GM21526 (cell line): ENCODE measurements around the gene XKR8.

ENCODE experiments used
- ATAC-seq: cut with Tn5 transposase; IDR thresholded peaks from one replicate; pipeline ENCODE4 v1.9.1; 2021; ENCODE audit warnings: moderate library complexity; ENCODE audit not compliant: unreplicated experiment, low FRiP score

XKR8 gene

DNA sequence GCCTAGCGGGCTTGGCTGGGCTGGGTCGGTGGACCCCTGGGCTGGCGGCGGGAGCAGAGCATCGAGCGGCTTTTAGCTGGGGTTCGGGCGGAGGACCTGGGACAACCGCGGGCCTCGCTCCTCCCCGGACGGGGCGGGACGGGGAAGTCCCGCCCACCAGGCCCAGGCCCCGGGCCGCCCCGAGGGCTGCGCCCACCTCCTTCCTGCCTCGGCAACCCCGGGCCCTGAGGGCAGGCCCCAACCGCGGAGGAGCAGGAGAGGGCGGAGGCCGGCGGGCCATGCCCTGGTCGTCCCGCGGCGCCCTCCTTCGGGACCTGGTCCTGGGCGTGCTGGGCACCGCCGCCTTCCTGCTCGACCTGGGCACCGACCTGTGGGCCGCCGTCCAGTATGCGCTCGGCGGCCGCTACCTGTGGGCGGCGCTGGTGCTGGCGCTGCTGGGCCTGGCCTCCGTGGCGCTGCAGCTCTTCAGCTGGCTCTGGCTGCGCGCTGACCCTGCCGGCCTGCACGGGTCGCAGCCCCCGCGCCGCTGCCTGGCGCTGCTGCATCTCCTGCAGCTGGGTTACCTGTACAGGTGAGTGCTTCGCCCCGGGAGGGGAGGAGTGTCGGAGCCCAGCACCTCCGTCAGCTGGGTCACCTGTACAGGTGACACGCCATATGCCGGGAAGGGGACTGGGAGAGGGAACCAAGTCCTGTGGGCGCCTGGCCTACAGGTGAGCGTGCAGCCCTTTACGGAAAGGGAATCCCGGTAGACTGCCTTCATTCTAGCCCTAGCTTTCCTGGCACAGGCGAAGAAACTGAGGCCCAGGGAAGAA lies at the start of gene XKR8:
Gene XKR8 (plus strand): TSS at position 182 of the 812 bp plus-strand sequence. CDS start 97 bp downstream, at position 279.
- ATAC-seq: peak; percentile 68

GRCh38 chr1:27912429-27912828 lies 47.3 kb upstream of the XKR8 start:
- ATAC-seq: no peak

GRCh38 chr1:27915082-27915575 lies 44.6 kb upstream of the XKR8 start:
- peak; percentile 1 for ATAC-seq

- no peak for ATAC-seq
Measured at GRCh38 chr1:27922272-27922671, 37.5 kb upstream of the XKR8 start.

DNA sequence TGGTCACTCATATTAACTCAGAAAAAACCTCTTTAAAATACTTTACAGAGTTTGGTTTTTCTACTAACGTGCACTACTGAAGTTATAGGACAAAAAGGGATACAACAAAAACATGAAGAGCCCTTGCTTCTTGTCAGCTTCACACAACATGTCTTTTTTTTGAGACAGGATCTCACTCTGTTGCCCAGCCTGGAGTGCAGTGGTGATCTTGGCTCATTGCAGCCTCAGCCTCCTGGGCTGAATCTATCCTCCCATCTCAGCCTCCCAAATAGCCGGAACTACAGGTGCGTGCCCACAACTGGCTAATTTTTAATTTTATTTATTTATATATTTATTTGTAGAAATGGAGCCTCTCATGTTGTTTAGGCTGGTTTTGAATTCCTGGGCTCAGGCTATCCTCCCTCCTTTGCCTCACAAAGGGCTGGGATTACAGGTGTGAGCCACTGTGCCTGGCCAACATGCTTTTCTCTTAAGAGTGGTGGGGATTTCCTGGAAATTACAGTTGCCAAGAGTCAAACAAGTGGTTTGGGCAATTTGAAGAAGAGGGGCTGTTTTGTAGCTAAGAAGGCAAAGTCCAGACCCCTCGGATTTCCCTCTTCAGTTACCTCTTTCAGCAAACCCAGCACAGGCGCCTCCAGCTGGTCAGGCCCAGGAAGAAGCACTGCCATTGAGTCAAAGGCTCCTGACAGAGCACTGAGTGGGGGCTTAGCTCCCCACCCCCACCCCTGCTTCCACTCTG lies 31.4 kb upstream of the XKR8 start:
- no peak for ATAC-seq

GRCh38 chr1:27931184-27931583 lies 28.6 kb upstream of the XKR8 start:
- ATAC-seq: no peak

DNA sequence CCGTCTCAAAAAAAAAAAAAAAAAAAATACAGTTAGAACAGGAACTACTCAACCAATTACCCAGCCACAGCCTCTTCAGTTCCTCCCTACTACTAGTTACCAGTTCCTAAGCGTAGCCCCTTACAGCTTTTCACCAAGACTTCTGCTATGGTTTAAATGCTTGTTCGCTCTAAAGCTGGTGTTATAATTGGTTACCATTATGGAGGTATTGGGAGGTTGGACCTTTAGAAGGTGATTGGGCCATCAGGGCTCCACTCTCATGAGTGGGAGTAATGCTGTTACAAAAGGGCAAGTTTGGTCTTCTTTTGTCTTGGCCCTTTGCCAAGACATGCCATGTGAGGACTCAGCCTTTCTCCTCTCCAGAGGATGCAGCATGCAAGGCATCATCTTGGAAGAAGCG lies 28.0 kb upstream of the XKR8 start:
- ATAC-seq: no peak

DNA sequence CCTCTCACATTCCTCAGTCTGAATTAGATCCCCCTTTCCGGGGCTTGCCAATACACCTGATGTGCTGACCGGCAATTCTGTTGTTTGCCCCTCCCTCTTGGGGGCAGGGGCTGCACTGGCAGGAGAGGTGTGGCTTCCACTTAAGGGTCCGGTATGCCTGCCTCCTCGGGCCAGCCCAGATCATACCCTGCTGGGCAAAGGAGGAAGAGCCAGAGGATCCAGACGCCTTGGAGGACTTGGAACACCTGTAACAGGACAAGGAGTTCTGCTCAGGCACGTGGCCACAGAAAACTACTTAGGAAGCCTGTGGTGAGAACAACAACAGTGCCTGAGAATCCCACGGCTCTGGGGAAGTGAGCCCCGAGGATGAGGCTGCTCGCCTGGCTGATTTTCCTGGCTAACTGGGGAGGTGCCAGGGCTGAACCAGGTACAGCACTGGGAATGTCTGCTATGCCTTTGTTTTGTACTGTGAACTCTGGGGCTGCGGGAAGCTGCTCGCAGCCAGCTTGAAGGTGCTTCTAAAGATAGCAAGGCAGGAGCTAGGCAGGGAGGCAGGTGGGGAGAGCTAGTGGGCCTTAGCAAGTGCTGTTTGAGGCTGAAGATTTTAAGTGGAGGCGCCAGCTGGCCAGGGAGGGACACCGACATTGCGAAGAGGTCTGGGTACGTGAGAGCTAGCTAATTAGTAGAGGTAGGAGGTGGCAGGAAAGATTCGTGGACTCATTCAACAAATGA lies 24.8 kb upstream of the XKR8 start, which contains the start of gene SMPDL3B:
Gene SMPDL3B (plus strand): TSS at position 183 of the 732 bp plus-strand sequence. CDS start 184 bp downstream, at position 367.
- ATAC-seq: no peak

GRCh38 chr1:27935721-27936120 lies 24.1 kb upstream of the XKR8 start:
- no peak for ATAC-seq

GRCh38 chr1:27936370-27936769 lies 23.4 kb upstream of the XKR8 start:
- ATAC-seq: no peak

DNA sequence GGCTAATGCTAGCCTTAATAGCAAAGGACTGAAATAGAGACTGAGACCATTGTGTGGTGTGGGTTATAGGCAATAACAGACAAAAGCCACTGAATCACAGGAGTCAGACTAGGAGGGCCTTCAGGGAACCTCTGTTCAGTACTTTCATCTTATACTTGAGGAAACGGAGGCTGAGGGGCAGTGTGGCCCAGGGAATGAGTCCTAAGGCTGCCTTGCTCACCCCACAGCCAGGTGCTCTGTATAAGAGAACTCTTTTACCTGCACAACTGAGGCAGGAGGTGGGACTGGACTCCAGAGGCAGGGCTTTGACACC lies 22.3 kb upstream of the XKR8 start:
- ATAC-seq: no peak

DNA sequence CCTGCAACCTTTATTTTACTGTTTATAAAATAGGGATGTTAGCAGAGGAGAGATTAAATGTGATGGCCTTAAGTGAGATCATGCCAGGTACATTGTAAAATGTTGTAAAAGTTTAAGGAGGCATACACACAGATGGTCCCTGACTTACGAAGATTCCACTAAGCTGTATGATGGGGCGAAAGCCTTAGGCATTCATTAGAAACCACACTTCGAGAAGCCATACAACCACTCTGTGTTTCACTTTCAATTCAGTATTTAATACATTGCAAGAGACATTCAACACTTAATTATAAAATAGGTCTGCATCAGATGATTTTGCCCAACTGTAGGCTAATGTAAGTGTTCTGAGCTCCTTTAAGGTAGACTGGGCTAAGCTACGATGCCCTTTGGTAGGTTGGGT lies 21.3 kb upstream of the XKR8 start:
- ATAC-seq: no peak

GRCh38 chr1:27940297-27940696 lies 19.5 kb upstream of the XKR8 start:
- no peak for ATAC-seq

- ATAC-seq: no peak
Measured at GRCh38 chr1:27940870-27941560, 18.8 kb upstream of the XKR8 start.

DNA sequence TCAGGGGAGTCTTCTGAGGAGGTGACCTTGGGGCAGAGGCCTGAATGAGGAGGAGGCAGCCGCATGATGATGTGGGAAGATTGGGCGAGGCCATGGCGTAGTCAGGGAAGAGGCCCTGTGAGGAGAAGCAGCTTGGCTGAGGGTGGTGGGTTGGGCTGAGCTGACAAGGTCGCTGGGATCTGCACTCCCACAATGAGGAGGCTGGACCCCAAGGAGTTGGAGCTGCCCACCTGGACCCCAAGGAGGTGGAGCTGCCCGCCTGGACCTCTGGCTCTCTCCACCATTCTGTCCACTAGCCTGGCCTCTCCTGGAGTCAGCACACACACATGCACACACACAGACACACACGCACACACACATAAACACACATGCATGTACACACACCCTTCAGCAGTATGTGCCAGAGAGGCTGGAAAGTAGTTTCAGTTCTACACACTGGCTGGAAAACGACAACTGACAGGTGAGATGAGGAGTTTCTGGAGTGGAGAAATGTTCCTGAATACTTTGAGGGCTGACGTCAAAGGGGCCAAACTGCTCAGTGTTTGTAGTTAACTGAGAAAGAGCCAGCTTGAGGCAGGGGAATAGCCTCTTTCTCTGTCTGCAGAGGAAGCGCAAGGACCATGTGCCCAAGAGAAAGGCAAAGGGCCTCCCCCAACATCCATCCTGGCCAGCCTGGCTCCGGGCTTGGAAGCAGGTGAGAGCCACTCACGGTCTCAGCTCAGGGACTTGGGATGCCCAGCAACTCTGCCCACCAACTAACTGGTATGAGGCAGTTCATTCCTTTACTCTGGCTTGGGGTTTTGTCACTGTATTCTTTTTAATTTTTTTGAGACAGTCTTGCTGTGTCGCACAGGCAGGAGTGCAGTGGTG lies 17.9 kb upstream of the XKR8 start:
- no peak for ATAC-seq

GRCh38 chr1:27945020-27945419 lies 14.8 kb upstream of the XKR8 start:
- no peak for ATAC-seq

DNA sequence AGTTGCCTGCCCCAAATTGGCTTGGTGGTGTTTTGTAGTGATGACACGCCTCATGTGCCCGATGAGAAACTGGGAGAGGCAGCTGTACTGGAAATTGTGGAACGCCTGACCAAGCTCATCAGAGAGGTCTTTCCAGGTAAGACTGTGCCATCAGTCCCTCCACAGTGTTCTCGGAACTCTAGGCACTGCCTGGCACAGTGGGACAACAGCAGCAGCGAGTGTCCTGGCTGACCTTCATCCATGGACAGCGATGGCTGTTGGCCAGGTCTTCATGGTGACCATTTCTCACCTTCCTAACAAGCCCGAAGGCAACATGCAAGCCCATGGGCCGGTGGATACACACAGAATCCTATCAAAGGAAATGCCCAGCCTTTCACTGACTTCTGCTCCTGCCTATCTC lies 10.7 kb upstream of the XKR8 start:
- no peak for ATAC-seq

- ATAC-seq: no peak
Measured at GRCh38 chr1:27951396-27951795, 8.4 kb upstream of the XKR8 start.

GRCh38 chr1:27952147-27952546 lies 7.6 kb upstream of the XKR8 start:
- ATAC-seq: no peak

DNA sequence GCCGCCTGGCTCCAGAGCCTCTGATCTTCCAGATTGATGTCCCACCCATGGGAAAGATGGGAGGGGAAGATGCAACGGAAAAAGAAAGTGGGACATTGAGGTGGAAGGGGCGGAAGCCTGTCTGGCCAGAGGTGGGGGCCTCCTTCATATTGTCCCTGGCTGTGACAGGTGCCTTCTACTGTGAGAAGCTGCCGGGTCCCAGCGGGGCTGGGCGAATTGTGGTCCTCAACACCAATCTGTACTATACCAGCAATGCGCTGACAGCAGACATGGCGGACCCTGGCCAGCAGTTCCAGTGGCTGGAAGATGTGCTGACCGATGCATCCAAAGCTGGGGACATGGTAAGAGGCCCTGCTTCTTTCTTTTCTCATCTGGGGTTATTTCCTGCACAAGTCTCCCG lies 5.6 kb upstream of the XKR8 start:
- no peak for ATAC-seq
